Measurements from ENCODE around the gene EFNA5.
"Not testable (repeated sequence)": the region's sequence is repeated elsewhere in the genome, so short reads cannot be mapped to it uniquely, and the experiment has no call there.

The EFNA5 gene

DNA sequence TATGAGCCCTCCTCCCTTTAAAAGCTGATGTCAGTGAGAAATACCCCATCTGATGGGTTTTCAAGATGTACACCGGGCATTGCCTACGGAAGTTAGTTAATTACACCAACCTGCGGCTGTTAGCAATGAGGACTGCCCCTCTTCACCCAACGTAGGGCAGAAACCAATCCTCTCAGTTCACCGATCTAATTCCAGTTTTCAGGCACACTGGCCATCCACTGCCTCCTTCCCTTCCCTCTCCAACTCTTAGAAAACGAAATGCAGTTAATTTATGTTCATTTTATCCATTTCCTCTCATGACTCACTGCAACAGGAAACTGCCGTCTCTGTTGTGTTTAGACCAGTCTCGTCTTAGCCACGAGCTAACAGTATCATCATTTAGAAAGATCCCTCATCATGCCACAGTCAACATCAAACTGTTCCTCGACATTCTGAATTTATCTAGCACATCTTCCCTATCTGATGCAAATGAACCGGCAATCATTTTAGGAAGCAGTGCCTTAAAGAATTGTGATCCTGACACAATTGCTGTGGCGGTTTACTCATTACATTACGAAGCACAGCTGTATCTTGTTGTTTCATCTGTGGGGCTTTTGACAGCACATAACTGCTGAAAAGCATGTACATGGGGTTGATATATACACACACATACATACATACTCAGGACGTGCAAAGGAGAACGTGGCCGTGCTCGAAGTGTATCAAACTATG lies 168.6 kb downstream of the EFNA5 start:
- peak overlapping the region; percentile 18 for H3K4me3 ChIP-seq (replicated peaks; ENCODE audit: low read depth, low read length)
- TF ChIP-seq, protein P1, sequence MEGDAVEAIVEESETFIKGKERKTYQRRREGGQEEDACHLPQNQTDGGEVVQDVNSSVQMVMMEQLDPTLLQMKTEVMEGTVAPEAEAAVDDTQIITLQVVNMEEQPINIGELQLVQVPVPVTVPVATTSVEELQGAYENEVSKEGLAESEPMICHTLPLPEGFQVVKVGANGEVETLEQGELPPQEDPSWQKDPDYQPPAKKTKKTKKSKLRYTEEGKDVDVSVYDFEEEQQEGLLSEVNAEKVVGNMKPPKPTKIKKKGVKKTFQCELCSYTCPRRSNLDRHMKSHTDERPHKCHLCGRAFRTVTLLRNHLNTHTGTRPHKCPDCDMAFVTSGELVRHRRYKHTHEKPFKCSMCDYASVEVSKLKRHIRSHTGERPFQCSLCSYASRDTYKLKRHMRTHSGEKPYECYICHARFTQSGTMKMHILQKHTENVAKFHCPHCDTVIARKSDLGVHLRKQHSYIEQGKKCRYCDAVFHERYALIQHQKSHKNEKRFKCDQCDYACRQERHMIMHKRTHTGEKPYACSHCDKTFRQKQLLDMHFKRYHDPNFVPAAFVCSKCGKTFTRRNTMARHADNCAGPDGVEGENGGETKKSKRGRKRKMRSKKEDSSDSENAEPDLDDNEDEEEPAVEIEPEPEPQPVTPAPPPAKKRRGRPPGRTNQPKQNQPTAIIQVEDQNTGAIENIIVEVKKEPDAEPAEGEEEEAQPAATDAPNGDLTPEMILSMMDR (IDR thresholded peaks at IDR 0.05; ENCODE audit: low read length, missing control alignments), result no peak
- DNase-seq (ENCODE audit: low read depth), result peak; percentile 64

DNA sequence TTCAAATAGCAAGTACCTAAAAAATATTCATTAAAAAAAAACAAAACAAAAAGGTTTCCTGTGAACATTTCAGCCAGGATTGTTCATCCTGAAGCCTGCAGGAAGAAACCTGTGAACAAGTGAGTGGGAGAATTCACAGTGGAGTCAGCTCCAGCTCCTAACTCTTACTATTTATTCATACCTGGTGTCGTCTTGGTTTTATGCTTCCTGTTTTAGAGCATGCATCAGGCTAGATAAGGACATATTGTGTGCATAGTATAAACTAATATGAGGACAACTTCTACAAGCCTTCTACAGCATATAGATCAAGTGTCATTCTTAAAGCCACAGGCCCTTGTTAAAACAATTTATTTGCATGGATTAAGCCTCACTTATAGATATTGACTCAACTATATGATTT lies 169.9 kb downstream of the EFNA5 start:
- no peak overlapping the region for H3K4me3 ChIP-seq (replicated peaks; ENCODE audit: low read depth, low read length)
- no peak for DNase-seq (ENCODE audit: low read depth)
- TF ChIP-seq, protein P1 (IDR thresholded peaks at IDR 0.05; ENCODE audit: low read length, missing control alignments), result no peak

DNA sequence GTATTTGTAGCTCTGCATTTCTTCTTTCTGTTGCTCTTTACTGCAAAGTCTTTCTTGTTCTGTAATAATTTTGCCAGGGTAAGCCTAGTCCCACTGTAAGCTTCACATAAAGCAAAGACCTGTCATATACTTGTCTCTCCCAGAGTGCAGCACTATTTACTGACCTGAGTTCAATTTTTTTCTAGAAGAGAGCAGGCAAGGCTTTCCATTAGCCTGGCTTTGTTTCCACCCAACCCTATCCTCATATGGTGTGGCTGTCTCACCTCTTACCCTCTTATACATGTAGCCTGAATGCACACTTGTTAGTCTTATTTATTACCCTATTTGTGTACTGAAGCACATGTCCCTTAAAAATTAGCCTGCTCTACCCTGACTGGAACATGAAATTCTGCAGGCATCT lies 170.4 kb downstream of the EFNA5 start:
- TF ChIP-seq, protein P1 (IDR thresholded peaks at IDR 0.05; ENCODE audit: low read length, missing control alignments), result no peak
- no peak for DNase-seq (ENCODE audit: low read depth)

DNA sequence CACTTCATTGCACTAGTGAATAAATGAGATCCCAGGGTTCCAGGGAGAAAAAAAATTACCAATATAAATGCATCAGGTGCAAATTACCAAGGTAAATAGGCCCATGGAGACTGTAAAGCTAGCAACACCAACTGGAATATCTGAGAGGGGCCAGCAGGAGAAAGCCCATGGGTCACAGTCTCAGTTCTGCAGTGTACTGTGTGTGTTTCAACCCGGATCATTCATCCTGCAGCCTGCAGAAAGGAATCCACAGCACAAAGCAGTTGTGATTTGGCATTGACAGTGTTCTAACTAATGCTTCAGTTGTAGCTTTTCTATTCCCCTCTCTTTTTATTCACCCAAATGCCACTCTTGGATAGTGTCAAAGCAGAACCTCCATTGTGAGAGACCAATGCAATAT lies 171.0 kb downstream of the EFNA5 start:
- H3K4me3 ChIP-seq (replicated peaks; ENCODE audit: low read depth, low read length), result no peak overlapping the region
- TF ChIP-seq, protein P1 (IDR thresholded peaks at IDR 0.05; ENCODE audit: low read length, missing control alignments), result no peak
- no peak for DNase-seq (ENCODE audit: low read depth)

More for the DNA sequence above, 170.4 kb downstream of the EFNA5 start:
- no peak overlapping the region for H3K4me3 ChIP-seq (replicated peaks; ENCODE audit: low read depth, low read length)

DNA sequence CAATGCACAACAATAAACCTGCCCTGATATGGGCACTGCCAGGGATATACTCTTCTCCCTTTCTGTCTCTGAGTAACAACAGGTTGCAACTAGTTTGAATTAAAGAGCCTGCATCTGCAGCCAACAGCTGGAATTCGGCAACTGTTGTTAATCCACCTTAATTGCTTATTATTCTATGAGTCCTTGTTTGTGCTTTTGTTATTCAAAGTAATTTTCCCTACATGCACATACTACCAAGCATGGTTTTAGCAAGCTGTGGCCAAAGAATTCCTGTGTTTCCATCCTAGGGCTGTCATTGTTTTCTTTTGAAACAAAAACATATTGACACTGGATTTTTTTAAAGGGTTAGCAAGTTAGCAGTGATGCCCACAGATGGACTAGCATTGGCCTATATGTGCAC lies 171.5 kb downstream of the EFNA5 start:
- DNase-seq (ENCODE audit: low read depth), result no peak
- TF ChIP-seq, protein P1 (IDR thresholded peaks at IDR 0.05; ENCODE audit: low read length, missing control alignments), result no peak

DNA sequence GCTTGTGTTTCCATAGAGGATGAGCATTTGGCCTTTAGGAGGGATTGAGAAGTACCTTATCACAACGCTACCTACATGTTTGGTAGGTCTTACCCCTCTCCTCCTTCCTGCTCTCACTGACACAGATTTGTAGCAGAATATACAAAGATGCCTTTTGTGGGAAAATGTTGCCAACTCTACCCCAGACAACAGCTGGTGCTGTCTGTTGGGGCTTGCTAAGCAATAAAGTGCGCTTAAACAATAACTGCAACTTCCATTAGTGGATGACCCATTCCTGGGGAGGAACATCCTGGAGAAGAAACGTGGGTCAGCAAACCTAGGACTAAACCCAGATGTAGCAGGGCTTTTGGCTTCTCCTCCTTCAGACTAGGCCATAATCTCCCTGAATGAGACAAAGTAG lies 174.3 kb downstream of the EFNA5 start:
- no peak for DNase-seq (ENCODE audit: low read depth)
- TF ChIP-seq, protein P1 (IDR thresholded peaks at IDR 0.05; ENCODE audit: low read length, missing control alignments), result no peak
- H3K4me3 ChIP-seq (replicated peaks; ENCODE audit: low read depth, low read length), result no peak overlapping the region

More for the DNA sequence above, 171.5 kb downstream of the EFNA5 start:
- no peak overlapping the region for H3K4me3 ChIP-seq (replicated peaks; ENCODE audit: low read depth, low read length)

DNA sequence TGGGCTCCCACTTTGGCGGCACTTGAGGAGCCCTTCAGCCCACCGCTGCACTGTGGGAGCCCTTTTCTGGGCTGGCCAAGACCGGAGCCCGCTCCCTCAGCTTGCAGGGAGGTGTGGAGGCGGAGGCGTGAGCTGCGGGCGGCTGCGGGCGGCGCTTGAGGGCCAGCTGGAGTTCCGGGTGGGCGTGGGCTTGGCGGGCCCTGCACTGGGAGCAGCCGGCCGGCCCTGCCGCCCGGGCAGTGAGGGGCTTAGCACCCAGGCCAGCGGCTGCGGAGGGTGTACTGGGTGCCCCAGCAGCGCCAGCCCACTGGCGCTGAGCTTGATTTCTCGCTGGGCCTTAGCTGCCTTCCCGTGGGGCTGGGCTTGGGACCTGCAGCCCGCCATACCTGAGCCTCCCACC lies 176.6 kb downstream of the EFNA5 start:
- H3K4me3 ChIP-seq (replicated peaks; ENCODE audit: low read depth, low read length); DNase-seq (ENCODE audit: low read depth): not testable (repeated sequence)
